HG03378 (cell line): ENCODE results near the gene ROPN1B.
A peak's percentile ranks its signal among the peaks of the same experiment; 100 is the strongest.
"Not testable (repeated sequence)": the region's sequence is repeated elsewhere in the genome, so short reads cannot be mapped to it uniquely, and the experiment has no call there.

Source experiments
- ATAC-seq: cut with Tn5 transposase; IDR thresholded peaks from one replicate; pipeline ENCODE4 v1.9.1; 2021; ENCODE audit warnings: mild to moderate bottlenecking, moderate library complexity; ENCODE audit not compliant: unreplicated experiment

ROPN1B gene

GRCh38 chr3:125957674-125958510 lies 11.1 kb upstream of the ROPN1B start:
- no peak for ATAC-seq

GRCh38 chr3:125958511-125959316 lies 10.3 kb upstream of the ROPN1B start:
- no peak for ATAC-seq

- ATAC-seq: no peak
These were observed 9.5 kb upstream of the ROPN1B start for GRCh38 chr3:125959317-125960065.

GRCh38 chr3:125960066-125960424 lies 8.9 kb upstream of the ROPN1B start:
- no peak for ATAC-seq

GRCh38 chr3:125960456-125961288 lies 8.3 kb upstream of the ROPN1B start:
- ATAC-seq: no peak

GRCh38 chr3:125961289-125961589 lies 7.7 kb upstream of the ROPN1B start:
- ATAC-seq: no peak

GRCh38 chr3:125963834-125964233 lies 5.1 kb upstream of the ROPN1B start:
- ATAC-seq: not testable (repeated sequence)

GRCh38 chr3:125965505-125965904 lies 3.5 kb upstream of the ROPN1B start:
- no peak for ATAC-seq

GRCh38 chr3:125967156-125967555 lies 1.8 kb upstream of the ROPN1B start:
- ATAC-seq: no peak

GRCh38 chr3:125968121-125968520 lies 857 bp upstream of the ROPN1B start:
- not testable (repeated sequence) for ATAC-seq

- peak; percentile 62 for ATAC-seq
These were observed 3.3 kb downstream of the ROPN1B start for GRCh38 chr3:125971997-125972944.

- ATAC-seq: not testable (repeated sequence)
These were observed 6.4 kb downstream of the ROPN1B start for GRCh38 chr3:125975245-125976002.

- not testable (repeated sequence) for ATAC-seq
These were observed 7.0 kb downstream of the ROPN1B start for GRCh38 chr3:125976003-125976390.

- not testable (repeated sequence) for ATAC-seq
These were observed 8.1 kb downstream of the ROPN1B start for GRCh38 chr3:125977104-125977503.

GRCh38 chr3:125984951-125985350 lies 16.0 kb downstream of the ROPN1B start:
- ATAC-seq: not testable (repeated sequence)

GRCh38 chr3:125990253-125990970 lies 21.4 kb downstream of the ROPN1B start:
- ATAC-seq: peak; percentile 61

GRCh38 chr3:125996751-125997150 lies 27.8 kb downstream of the ROPN1B start:
- not testable (repeated sequence) for ATAC-seq

GRCh38 chr3:126002189-126002588 lies 33.2 kb downstream of the ROPN1B start:
- ATAC-seq: no peak
